Hematopoietic multipotent progenitor cell treated with erythropoietin and hydrocortisone succinate and interleukin-3 and kit ligand, for 17 days (in vitro differentiated cells): ENCODE results near the gene TMEM128.
"Not testable (repeated sequence)": the region's sequence is repeated elsewhere in the genome, so short reads cannot be mapped to it uniquely, and the experiment has no call there.

Experiments
- DNase-seq: peaks from one replicate; pipeline ENCODE4 v3.0.0-alpha.2; 2015; ENCODE audit warnings: low spot score

TMEM128 gene

GRCh38 chr4:4254666-4255065, 6.6 kb upstream of the TMEM128 start:
- no peak for DNase-seq

- DNase-seq: no peak
Observed at GRCh38 chr4:4254199-4254598, 6.2 kb upstream of the TMEM128 start.

- no peak for DNase-seq
Observed at GRCh38 chr4:4249866-4250265, 1.8 kb upstream of the TMEM128 start.

GRCh38 chr4:4249342-4249741, 1.3 kb upstream of the TMEM128 start:
- not testable (repeated sequence) for DNase-seq

- DNase-seq: peak; percentile 31
Observed at GRCh38 chr4:4248885-4249203, 821 bp upstream of the TMEM128 start.

- DNase-seq: no peak
Observed at GRCh38 chr4:4247696-4248028, 361 bp downstream of the TMEM128 start.

- DNase-seq: no peak
Observed at GRCh38 chr4:4245172-4245571, 2.9 kb downstream of the TMEM128 start.

GRCh38 chr4:4239551-4239950, 8.5 kb downstream of the TMEM128 start:
- DNase-seq: not testable (repeated sequence)

- no peak for DNase-seq
Observed at GRCh38 chr4:4233610-4234009, 14.4 kb downstream of the TMEM128 start.

GRCh38 chr4:4228356-4228668, 19.7 kb downstream of the TMEM128 start:
- DNase-seq: no peak

- no peak for DNase-seq
Observed at GRCh38 chr4:4227510-4228355, 20.3 kb downstream of the TMEM128 start.

- DNase-seq: no peak
Observed at GRCh38 chr4:4226606-4227438, 21.2 kb downstream of the TMEM128 start, which contains the start of gene OTOP1. TSS of gene OTOP1 (minus strand) at chr4:4226929. CDS start at chr4:4226864, 65 bp downstream.

GRCh38 chr4:4225915-4226605, 22.0 kb downstream of the TMEM128 start:
- DNase-seq: no peak

- no peak for DNase-seq
Observed at GRCh38 chr4:4217113-4217512, 30.9 kb downstream of the TMEM128 start.

- DNase-seq: no peak
Observed at GRCh38 chr4:4216648-4217047, 31.4 kb downstream of the TMEM128 start.

- DNase-seq: not testable (repeated sequence)
Observed at GRCh38 chr4:4213674-4214073, 34.3 kb downstream of the TMEM128 start.

GRCh38 chr4:4206204-4206603, 41.8 kb downstream of the TMEM128 start:
- no peak for DNase-seq

- no peak for DNase-seq
Observed at GRCh38 chr4:4204401-4204745, 43.6 kb downstream of the TMEM128 start.

- DNase-seq: no peak
Observed at GRCh38 chr4:4203688-4204400, 44.2 kb downstream of the TMEM128 start.

- DNase-seq: no peak
Observed at GRCh38 chr4:4202510-4202909, 45.5 kb downstream of the TMEM128 start.

- DNase-seq: no peak
Observed at GRCh38 chr4:4200624-4201023, 47.4 kb downstream of the TMEM128 start.

- no peak for DNase-seq
Observed at GRCh38 chr4:4195354-4195753, 52.7 kb downstream of the TMEM128 start.
